Mucosa of gallbladder (tissue), 1 donor: Measurements from ENCODE around the gene WDR38. TPM values are rescaled to one million over a fixed set of nuclear protein-coding genes. Genes with fewer than 3 reads are reported as not detected.
"Not testable (repeated sequence)": the region's sequence is repeated elsewhere in the genome, so short reads cannot be mapped to it uniquely, and the experiment has no call there.

ENCODE experiments used
- DNase-seq: peaks from one replicate; pipeline ENCODE4 v3.0.0-alpha.2; 2020; ENCODE audit warnings: low spot score
- total RNA-seq: library from RNA; stranded (reverse); gene quantifications from one replicate; pipeline ENCODE4 v1.2.1, GENCODE V29; 2021
- donor health status: DM: no; HTN: no; CAD: no.

WDR38 gene
- total RNA-seq, 1 donor from 2014 or later = not detected

- DNase-seq = no peak
These were observed 21.5 kb upstream of the WDR38 start for GRCh38 chr9:124831642-124832364.

GRCh38 chr9:124834591-124834990 is 18.7 kb upstream of the WDR38 start:
- no peak for DNase-seq

GRCh38 chr9:124835026-124835557 is 18.2 kb upstream of the WDR38 start:
- DNase-seq = peak; percentile 68

GRCh38 chr9:124838132-124838531 is 15.1 kb upstream of the WDR38 start:
- not testable (repeated sequence) for DNase-seq

- DNase-seq = not testable (repeated sequence)
These were observed 14.5 kb upstream of the WDR38 start for GRCh38 chr9:124838567-124839275.

- no peak for DNase-seq
These were observed 13.5 kb upstream of the WDR38 start for GRCh38 chr9:124839612-124840299.

- no peak for DNase-seq
These were observed 12.9 kb upstream of the WDR38 start for GRCh38 chr9:124840300-124840833.

GRCh38 chr9:124841075-124841821 is 12.0 kb upstream of the WDR38 start:
- no peak for DNase-seq

- DNase-seq = no peak
These were observed 9.7 kb upstream of the WDR38 start for GRCh38 chr9:124843456-124844034.

GRCh38 chr9:124844291-124844690 is 9.0 kb upstream of the WDR38 start:
- DNase-seq = no peak

GRCh38 chr9:124846467-124846866 is 6.8 kb upstream of the WDR38 start:
- DNase-seq = not testable (repeated sequence)

- no peak for DNase-seq
These were observed 6.3 kb upstream of the WDR38 start for GRCh38 chr9:124846969-124847368.

GRCh38 chr9:124849801-124850200 is 3.5 kb upstream of the WDR38 start:
- no peak for DNase-seq

GRCh38 chr9:124852121-124852828 is 985 bp upstream of the WDR38 start:
- DNase-seq = no peak

GRCh38 chr9:124853605-124854143 is 414 bp downstream of the WDR38 start:
- no peak for DNase-seq

GRCh38 chr9:124854161-124854560 is 901 bp downstream of the WDR38 start:
- DNase-seq = no peak

- DNase-seq = no peak
These were observed 1.6 kb downstream of the WDR38 start for GRCh38 chr9:124854822-124855221.

GRCh38 chr9:124855566-124855943 is 2.3 kb downstream of the WDR38 start:
- DNase-seq = no peak

GRCh38 chr9:124855944-124856765 is 2.9 kb downstream of the WDR38 start:
- no peak for DNase-seq
